ENCODE data around the gene LILRA6. TPM values are rescaled to one million over a fixed set of nuclear protein-coding genes. Genes with fewer than 3 reads are reported as not detected.
A peak's percentile ranks its signal among the peaks of the same experiment; 100 is the strongest.

LILRA6 gene
- total RNA-seq, 4 donors from 2014 or later, result 0.19 to 1.1 (median 0.52) TPM; not detected in 1

GRCh38 chr19:54193011-54193410 lies 49.6 kb downstream of the LILRA6 start:
- intact Hi-C loops (cut with DNase I; ENCODE audit: low total_unique reads), result no loop called here
- H3K4me1 ChIP-seq, result peaks cover 15 to 20% of the 10 kb centered on the region in 2 donors
- H3K27ac ChIP-seq, result no peak overlapping the region
- ATAC-seq (no peak), DNase-seq (no peak)
- H3K9me3 ChIP-seq, result no peaks in the 10 kb centered on the region
- no peak overlapping the region for H3K4me3 ChIP-seq
- H3K27me3 ChIP-seq, result no peaks in the 10 kb centered on the region
- TF ChIP-seq CTCF (IDR thresholded peaks at IDR 0.05 in 4 of 5, conservative IDR thresholded peaks at IDR 0.05 in 1 of 5) (no peak), POLR2A (IDR thresholded peaks at IDR 0.05) (no peak)
- in situ Hi-C loops (cut with MboI; ENCODE audit: low sequenced_read_pairs in 4 of 4), result no loop called here
- peaks cover 5 to 25% of the 10 kb centered on the region in 2 donors for H3K36me3 ChIP-seq

- Histone ChIP-seq H3K4me1 (peaks cover 15 to 20% of the 10 kb centered on the region in 2 donors), H3K27me3 (no peaks in the 10 kb centered on the region), H3K36me3 (peaks cover 5 to 25% of the 10 kb centered on the region in 2 donors), H3K27ac (peak overlapping the region; percentile 92 to 98 (median 95)), H3K9me3 (no peaks in the 10 kb centered on the region), H3K4me3 (peak overlapping the region; percentile 72 to 92 (median 80))
- in situ Hi-C loops (cut with MboI; ENCODE audit: low sequenced_read_pairs in 4 of 4), result no loop called here
- no peak for TF ChIP-seq POLR2A (IDR thresholded peaks at IDR 0.05)
- no peak for TF ChIP-seq CTCF (IDR thresholded peaks at IDR 0.05 in 4 of 5, conservative IDR thresholded peaks at IDR 0.05 in 1 of 5)
- intact Hi-C loops (cut with DNase I; ENCODE audit: low total_unique reads), result loop anchor here (1.0 kb wide), 1 partner anchor 8 kb away; the partner anchor contains the start of gene RPS9
- DNase-seq (no peak), ATAC-seq (no peak)
Observed at GRCh38 chr19:54191811-54192453, 50.7 kb downstream of the LILRA6 start.

- DNase-seq (peak in 1 of 2 donors; percentile 73), ATAC-seq (peak; percentile 24 to 26)
- in situ Hi-C loops (cut with MboI; ENCODE audit: low sequenced_read_pairs in 4 of 4) (no loop called here), intact Hi-C loops (cut with DNase I; ENCODE audit: low total_unique reads) (loop anchor here (1.0 kb wide), 1 partner anchor 9 kb away; the partner anchor contains the start of gene RPS9)
- peaks cover 5 to 25% of the 10 kb centered on the region in 2 donors for H3K36me3 ChIP-seq
- TF ChIP-seq CTCF (IDR thresholded peaks at IDR 0.05 in 4 of 5, conservative IDR thresholded peaks at IDR 0.05 in 1 of 5) (no peak), POLR2A (IDR thresholded peaks at IDR 0.05) (peak; percentile 41 to 43)
- peak within 1 kb of the TSS; percentile 92 to 98 (median 95) for H3K27ac ChIP-seq
- peaks cover 15 to 20% of the 10 kb centered on the region in 2 donors for H3K4me1 ChIP-seq
- H3K4me3 ChIP-seq, result peak within 1 kb of the TSS; percentile 72 to 92 (median 80)
- no peaks in the 10 kb centered on the region for H3K9me3 ChIP-seq
- no peaks in the 10 kb centered on the region for H3K27me3 ChIP-seq
Observed at GRCh38 chr19:54191011-54191810, 51.4 kb downstream of the LILRA6 start, which contains the start of gene TSEN34. TSS of gene TSEN34 (plus strand) at chr19:54191308. CDS start at chr19:54191365, 57 bp downstream.

- peak; percentile 99 for DNase-seq
- H3K4me3 ChIP-seq, result peak overlapping the region; percentile 72 to 92 (median 80)
- peak; percentile 72 to 73 for ATAC-seq
- peaks cover 5 to 25% of the 10 kb centered on the region in 2 donors for H3K36me3 ChIP-seq
- no peaks in the 10 kb centered on the region for H3K9me3 ChIP-seq
- H3K4me1 ChIP-seq, result peaks cover 15 to 20% of the 10 kb centered on the region in 2 donors
- no peaks in the 10 kb centered on the region for H3K27me3 ChIP-seq
- H3K27ac ChIP-seq, result peak overlapping the region; percentile 92 to 98 (median 95)
- in situ Hi-C loops (cut with MboI; ENCODE audit: low sequenced_read_pairs in 4 of 4), result no loop called here
- intact Hi-C loops (cut with DNase I; ENCODE audit: low total_unique reads), result loop anchor here (1.0 kb wide), 4 partner anchors 10 to 259 kb away; partner anchors contain the start of genes LENG8, PRPF31, RPS9 and TFPT
- TF ChIP-seq POLR2A (IDR thresholded peaks at IDR 0.05) (no peak), CTCF (IDR thresholded peaks at IDR 0.05 in 4 of 5, conservative IDR thresholded peaks at IDR 0.05 in 1 of 5) (no peak)
Observed at GRCh38 chr19:54190503-54191010, 52.0 kb downstream of the LILRA6 start.
